Activated T-cell treated with anti-CD3 and anti-CD28 coated beads, Interleukin-2, amount 50 U/mL, for 4 hours (primary cell): ENCODE data around the gene CD93. TPM values are rescaled to one million over a fixed set of nuclear protein-coding genes. Genes with fewer than 3 reads are reported as not detected.

Experiments used
- ATAC-seq, 2 donors: fragments of 200-7000 bp; cut with Tn5 transposase; one replicate each; pipeline ENCODE4 v1.10.0; 2021
- DNase-seq: peaks from one replicate; pipeline ENCODE4 v3.0.0-alpha.2; 2020
- H3K27me3 Mint-ChIP-seq: one replicate; pipeline ENCODE4 v1.8.0; 2021; ENCODE audit warnings: low read depth, mixed read lengths
- H3K36me3 Mint-ChIP-seq: one replicate; pipeline ENCODE4 v1.8.0; 2022; ENCODE audit warnings: mixed read lengths; ENCODE audit not compliant: insufficient read depth
- H3K4me1 Mint-ChIP-seq: one replicate; pipeline ENCODE4 v1.8.0; 2021; ENCODE audit warnings: low read depth, mixed read lengths
- H3K4me3 Mint-ChIP-seq: one replicate; pipeline ENCODE4 v1.8.0; 2021; ENCODE audit warnings: mild to moderate bottlenecking, moderate library complexity, mixed read lengths
- H3K9me3 Mint-ChIP-seq: one replicate; pipeline ENCODE4 v1.8.0; 2021; ENCODE audit warnings: mixed read lengths
- total RNA-seq, 3 donors: library from RNA; stranded (reverse); gene quantifications; one replicate each; pipeline ENCODE4 v1.2.1, GENCODE V29; 2021

The CD93 gene
- under 1 TPM; 0.18 to 0.76 (median 0.30) TPM for total RNA-seq

- DNase-seq (no peak), ATAC-seq (peak; percentile 52 to 79)
- Mint-ChIP-seq H3K4me1 (peaks cover 9% of the 10 kb centered on the region), H3K36me3 (no peaks in the 10 kb centered on the region), H3K9me3 (no peaks in the 10 kb centered on the region), H3K27me3 (peaks cover 2% of the 10 kb centered on the region), H3K4me3 (peak within 1 kb of the TSS; percentile 5)
Observed at GRCh38 chr20:23086056-23086566, at the start of gene CD93. Gene CD93 (minus strand): TSS chr20:23086324. CDS start chr20:23086192, 132 bp downstream.

- H3K27me3 Mint-ChIP-seq = peaks cover 3% of the 10 kb centered on the region
- no peaks in the 10 kb centered on the region for H3K36me3 Mint-ChIP-seq
- no peak overlapping the region for H3K4me3 Mint-ChIP-seq
- H3K4me1 Mint-ChIP-seq = no peaks in the 10 kb centered on the region
- DNase-seq = no peak
- no peak for ATAC-seq
- H3K9me3 Mint-ChIP-seq = no peaks in the 10 kb centered on the region
Observed at GRCh38 chr20:23133560-23133998, 47.5 kb upstream of the CD93 start.

DNA sequence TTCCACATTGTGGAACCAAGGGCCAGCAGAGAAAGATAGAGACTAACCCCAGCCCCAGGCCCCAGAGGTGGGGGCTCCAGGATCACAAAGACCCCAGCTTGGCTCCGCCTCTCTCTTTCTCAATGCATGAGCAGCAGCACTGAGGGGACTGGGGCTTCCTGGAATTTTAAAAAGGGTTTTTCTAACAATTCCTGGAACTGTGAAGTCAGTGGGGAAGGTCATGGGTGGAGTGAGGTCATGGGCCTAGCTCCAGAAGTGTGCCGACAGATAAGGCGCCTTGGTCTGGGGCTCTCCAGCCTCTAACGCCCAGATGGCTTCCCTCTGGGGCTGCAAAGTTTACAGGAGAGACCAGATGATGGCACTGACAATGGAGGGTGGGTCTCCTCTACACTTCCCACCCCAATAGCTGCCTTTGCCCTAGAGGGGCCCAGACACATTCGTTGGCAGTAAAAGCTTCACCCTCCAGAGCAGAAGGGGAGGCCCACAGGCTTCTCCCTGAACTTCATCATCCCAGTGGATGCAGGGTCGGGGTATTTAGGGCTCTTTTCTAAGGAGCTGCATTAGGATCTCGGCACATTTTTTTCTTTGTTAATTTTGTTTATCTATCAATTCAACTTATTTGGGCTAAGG, 46.9 kb upstream of the CD93 start:
- ATAC-seq (no peak), DNase-seq (no peak)
- H3K27me3 Mint-ChIP-seq = peaks cover 3% of the 10 kb centered on the region
- no peak overlapping the region for H3K4me3 Mint-ChIP-seq
- no peaks in the 10 kb centered on the region for H3K9me3 Mint-ChIP-seq
- no peaks in the 10 kb centered on the region for H3K36me3 Mint-ChIP-seq
- H3K4me1 Mint-ChIP-seq = no peaks in the 10 kb centered on the region

DNA sequence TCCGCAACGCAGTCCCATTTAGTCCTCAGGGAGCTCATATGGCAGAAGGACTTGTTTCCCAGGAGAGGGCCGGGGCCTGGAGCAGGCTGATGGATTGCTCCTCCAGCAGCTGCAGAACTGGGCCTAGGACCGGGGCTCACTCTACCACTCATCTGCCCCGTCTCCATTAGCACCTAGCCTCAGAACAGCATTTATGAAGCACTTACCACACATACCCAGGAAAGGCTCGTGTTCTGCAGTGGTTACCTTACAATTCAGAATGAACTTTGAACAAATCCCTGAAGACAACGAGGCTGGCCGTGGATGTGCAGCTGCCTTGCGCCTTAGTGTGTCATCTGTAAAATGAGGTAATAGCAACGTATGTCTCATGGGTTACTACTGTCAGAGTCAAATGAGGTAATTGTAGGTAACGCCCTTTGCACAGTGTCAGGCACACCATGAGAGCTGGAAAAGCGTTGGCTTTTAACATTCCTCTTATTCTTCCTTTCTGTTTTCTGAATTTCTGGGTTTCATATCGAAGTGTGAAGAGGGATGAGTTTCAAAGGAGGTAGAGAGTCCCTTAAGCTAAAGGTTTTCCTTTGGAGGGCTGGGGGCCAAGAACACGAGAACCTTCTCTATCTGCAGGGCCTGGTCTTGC, 46.3 kb upstream of the CD93 start:
- no peaks in the 10 kb centered on the region for H3K36me3 Mint-ChIP-seq
- H3K4me3 Mint-ChIP-seq = no peak overlapping the region
- no peaks in the 10 kb centered on the region for H3K9me3 Mint-ChIP-seq
- H3K4me1 Mint-ChIP-seq = no peaks in the 10 kb centered on the region
- ATAC-seq (no peak), DNase-seq (no peak)
- peaks cover 3% of the 10 kb centered on the region for H3K27me3 Mint-ChIP-seq

- Mint-ChIP-seq H3K9me3 (no peaks in the 10 kb centered on the region), H3K27me3 (peaks cover 3% of the 10 kb centered on the region), H3K36me3 (no peaks in the 10 kb centered on the region), H3K4me3 (no peak overlapping the region), H3K4me1 (no peaks in the 10 kb centered on the region)
- ATAC-seq = no peak
- no peak for DNase-seq
Observed at GRCh38 chr20:23131766-23132165, 45.6 kb upstream of the CD93 start.

- Mint-ChIP-seq H3K36me3 (no peaks in the 10 kb centered on the region), H3K4me3 (no peak overlapping the region), H3K27me3 (peaks cover 3% of the 10 kb centered on the region), H3K4me1 (no peaks in the 10 kb centered on the region), H3K9me3 (no peaks in the 10 kb centered on the region)
- no peak for DNase-seq
- ATAC-seq = no peak
Observed at GRCh38 chr20:23130622-23131140, 44.6 kb upstream of the CD93 start.

GRCh38 chr20:23129891-23130621, 43.9 kb upstream of the CD93 start:
- Mint-ChIP-seq H3K4me3 (no peak overlapping the region), H3K9me3 (no peaks in the 10 kb centered on the region), H3K4me1 (no peaks in the 10 kb centered on the region), H3K27me3 (peaks cover 3% of the 10 kb centered on the region), H3K36me3 (no peaks in the 10 kb centered on the region)
- ATAC-seq (no peak), DNase-seq (no peak)

DNA sequence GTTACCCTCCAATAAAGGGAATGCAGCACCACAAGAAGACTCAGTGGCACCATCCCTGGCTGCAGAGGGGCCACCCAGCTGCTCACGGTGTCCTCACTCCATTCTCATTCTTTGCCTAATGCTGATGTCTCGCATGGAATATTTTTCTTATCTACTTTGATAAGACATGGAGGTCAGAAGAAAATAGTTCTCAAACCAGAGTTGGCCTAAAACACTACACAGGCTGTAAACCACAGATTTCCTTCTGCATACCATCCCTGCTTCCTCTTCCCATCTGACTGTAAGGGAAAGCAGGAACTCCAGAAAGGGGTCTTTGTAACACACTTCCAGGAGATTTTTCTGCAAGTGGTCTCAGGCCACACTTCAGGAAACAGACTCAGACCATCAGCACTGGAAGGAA, 43.1 kb upstream of the CD93 start:
- Mint-ChIP-seq H3K9me3 (no peaks in the 10 kb centered on the region), H3K4me1 (no peaks in the 10 kb centered on the region), H3K36me3 (no peaks in the 10 kb centered on the region), H3K27me3 (peaks cover 3% of the 10 kb centered on the region), H3K4me3 (no peak overlapping the region)
- DNase-seq (no peak), ATAC-seq (no peak)

- DNase-seq (no peak), ATAC-seq (no peak)
- no peak overlapping the region for H3K4me3 Mint-ChIP-seq
- H3K27me3 Mint-ChIP-seq = peaks cover 3% of the 10 kb centered on the region
- no peaks in the 10 kb centered on the region for H3K9me3 Mint-ChIP-seq
- H3K36me3 Mint-ChIP-seq = no peaks in the 10 kb centered on the region
- H3K4me1 Mint-ChIP-seq = no peaks in the 10 kb centered on the region
Observed at GRCh38 chr20:23128461-23129125, 42.5 kb upstream of the CD93 start.

- Mint-ChIP-seq H3K4me3 (no peak overlapping the region), H3K27me3 (peaks cover 5% of the 10 kb centered on the region), H3K9me3 (no peaks in the 10 kb centered on the region), H3K4me1 (no peaks in the 10 kb centered on the region), H3K36me3 (no peaks in the 10 kb centered on the region)
- ATAC-seq (no peak), DNase-seq (no peak)
Observed at GRCh38 chr20:23127506-23128279, 41.6 kb upstream of the CD93 start.

- Mint-ChIP-seq H3K4me3 (no peak overlapping the region), H3K4me1 (no peaks in the 10 kb centered on the region), H3K27me3 (peaks cover 5% of the 10 kb centered on the region), H3K9me3 (no peaks in the 10 kb centered on the region), H3K36me3 (no peaks in the 10 kb centered on the region)
- DNase-seq = no peak
- ATAC-seq = no peak
Observed at GRCh38 chr20:23126281-23127061, 40.3 kb upstream of the CD93 start.

DNA sequence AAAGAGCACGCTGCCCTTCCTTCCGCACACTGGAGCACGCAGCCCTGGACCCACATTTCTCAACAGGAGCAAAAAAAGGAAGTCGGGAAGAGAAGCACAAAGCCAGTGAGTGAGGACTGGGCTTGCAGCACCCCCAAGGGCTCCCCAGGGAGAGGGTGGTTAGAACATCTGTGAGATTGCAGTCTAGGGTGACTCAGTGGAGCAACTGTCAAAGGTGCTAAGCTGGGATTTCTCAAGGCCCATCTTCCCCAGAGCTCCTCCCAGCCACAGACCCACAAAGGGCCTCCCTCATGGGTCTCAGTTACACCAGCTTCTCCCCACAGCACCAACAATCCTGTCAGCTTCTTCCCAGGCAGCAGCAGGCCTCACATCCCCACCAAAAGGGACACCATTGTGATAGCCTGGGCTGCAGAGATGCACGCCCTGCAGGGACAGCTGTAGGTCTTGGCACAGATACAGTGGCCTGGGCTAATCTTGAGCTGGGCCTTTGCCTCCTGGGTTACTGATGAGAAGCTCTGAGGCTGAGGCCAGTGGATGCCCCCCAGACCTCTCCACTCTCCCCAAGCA, 39.6 kb upstream of the CD93 start:
- Mint-ChIP-seq H3K4me3 (no peak overlapping the region), H3K9me3 (no peaks in the 10 kb centered on the region), H3K4me1 (no peaks in the 10 kb centered on the region), H3K27me3 (peaks cover 2% of the 10 kb centered on the region), H3K36me3 (no peaks in the 10 kb centered on the region)
- no peak for ATAC-seq
- no peak for DNase-seq

DNA sequence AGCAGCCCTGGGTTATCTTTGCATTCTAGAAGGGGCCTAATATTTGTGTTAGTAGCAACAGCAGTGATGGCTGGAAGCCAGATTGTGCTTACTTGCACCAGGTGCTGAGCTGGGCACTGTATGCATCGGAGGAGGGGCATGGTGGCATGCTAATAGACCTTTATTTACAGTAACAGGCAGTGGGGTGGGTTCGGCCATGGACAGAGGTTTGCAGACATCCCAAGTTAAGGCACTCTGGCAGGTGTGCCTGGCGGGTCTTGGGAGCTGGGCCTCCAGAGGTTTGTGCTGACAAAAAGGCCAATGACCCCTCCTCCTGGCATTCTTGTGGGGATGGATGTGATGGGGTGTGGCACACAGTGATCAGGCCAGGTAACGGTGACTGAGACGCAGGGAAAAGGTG, 39.0 kb upstream of the CD93 start:
- Mint-ChIP-seq H3K9me3 (no peaks in the 10 kb centered on the region), H3K4me3 (no peak overlapping the region), H3K36me3 (no peaks in the 10 kb centered on the region), H3K4me1 (no peaks in the 10 kb centered on the region), H3K27me3 (peaks cover 2% of the 10 kb centered on the region)
- DNase-seq = no peak
- ATAC-seq = no peak
